MCF 10A (cell line): ENCODE results near the gene PTGER4. TPM values are rescaled to one million over a fixed set of nuclear protein-coding genes. Genes with fewer than 3 reads are reported as not detected.
A peak's percentile ranks its signal among the peaks of the same experiment; 100 is the strongest.

ENCODE experiments used
- BruUV-seq: library from RNA; stranded (reverse); fragments of 400-500 nt; replicated peaks from 2 replicates; lab custom pipeline; 2021; lab: Mats Ljungman, UMichigan
- CTCF ChIA-PET: fragments of 300-600 bp; sonication (Branson Sonifier 250); formaldehyde crosslinking; extraction: SDS; loops from one replicate; lab custom pipeline; 2021; ENCODE audit warnings: antibody characterized with exemption, inconsistent platforms; lab: Yijun Ruan, JAX
- POLR2A ChIA-PET: fragments of 300-600, 350-650 bp; sonication (Branson Sonifier 250); formaldehyde crosslinking; extraction: SDS; loops from one replicate; lab custom pipeline; 2020; ENCODE audit warnings: antibody characterized with exemption, inconsistent platforms; lab: Yijun Ruan, JAX
- DNase-seq: peaks from one replicate; pipeline ENCODE4 v3.0.0-alpha.2; 2018; ENCODE audit not compliant: unreplicated experiment
- H3K27ac Mint-ChIP-seq: one replicate; pipeline ENCODE4 v1.8.0; 2022; ENCODE audit warnings: mild to moderate bottlenecking, low read depth, mixed read lengths; ENCODE audit not compliant: unreplicated experiment
- H3K27me3 Mint-ChIP-seq: one replicate; pipeline ENCODE4 v1.8.0; 2022; ENCODE audit warnings: mixed read lengths; ENCODE audit not compliant: insufficient read depth, unreplicated experiment
- H3K36me3 Mint-ChIP-seq: one replicate; pipeline ENCODE4 v1.8.0; 2022; ENCODE audit warnings: mild to moderate bottlenecking, moderate library complexity, mixed read lengths; ENCODE audit not compliant: insufficient read depth, unreplicated experiment
- H3K4me1 Mint-ChIP-seq: one replicate; pipeline ENCODE4 v1.8.0; 2022; ENCODE audit warnings: mixed read lengths; ENCODE audit not compliant: insufficient read depth, unreplicated experiment
- H3K4me3 Mint-ChIP-seq: one replicate; pipeline ENCODE4 v1.8.0; 2022; ENCODE audit warnings: mild to moderate bottlenecking, moderate library complexity, mixed read lengths; ENCODE audit not compliant: unreplicated experiment
- H3K9me3 Mint-ChIP-seq: one replicate; pipeline ENCODE4 v1.8.0; 2022; ENCODE audit warnings: mixed read lengths; ENCODE audit not compliant: unreplicated experiment
- intact Hi-C: fragments of 100-400 bp; cut with micrococcal nuclease; formaldehyde crosslinking; loops from 2 replicates; pipeline ENCODE4 v1.14.1; 2022
- total RNA-seq: library from RNA; stranded (reverse); gene quantifications from 2 replicates; pipeline ENCODE4 v1.2.3, GENCODE V29; 2022
- TF ChIP-seq, protein P1 (sequence below): fragments of 200-600 bp; IDR thresholded peaks from one replicate; pipeline ENCODE4 v1.8.0; 2022; ENCODE audit warnings: antibody characterized with exemption, mild to moderate bottlenecking; ENCODE audit not compliant: unreplicated experiment

The PTGER4 gene
- total RNA-seq, 1 experiment from 2014 or later = 2.5 TPM

DNA sequence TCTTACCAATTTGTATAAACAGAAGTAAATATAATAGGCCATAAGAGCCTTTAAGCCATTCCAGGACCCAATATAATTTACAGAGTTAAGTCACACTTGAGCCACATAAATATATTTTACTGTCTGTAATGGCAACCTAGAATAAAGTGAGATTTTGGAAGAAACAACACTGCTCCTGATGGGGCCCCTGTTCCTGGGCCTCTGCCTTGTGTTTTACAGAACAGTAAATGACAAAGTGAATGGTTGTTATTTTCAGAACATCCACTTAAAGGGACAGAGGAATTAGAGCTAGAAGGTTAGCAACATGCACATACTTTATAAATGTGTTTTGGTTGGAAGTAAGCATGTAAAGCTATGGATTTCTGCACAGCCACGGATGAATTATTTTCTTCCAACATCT lies 3.6 kb downstream of the PTGER4 start:
- peaks cover 60% of the 10 kb centered on the region for H3K4me1 Mint-ChIP-seq
- H3K27ac Mint-ChIP-seq = peak overlapping the region; percentile 42
- no peaks in the 10 kb centered on the region for H3K27me3 Mint-ChIP-seq
- intact Hi-C loops = loop anchor here (10.0 kb wide), 1 partner anchor 459 kb away; no protein-coding TSS in a partner anchor
- CTCF ChIA-PET = interaction anchor here (4.2 to 6.4 kb wide), 2 partner anchors 735 to 968 kb away, joined by 25 to 63 read pairs; no protein-coding TSS in a partner anchor
- no TSS peak for BruUV-seq
- peaks cover 15% of the 10 kb centered on the region for H3K36me3 Mint-ChIP-seq
- no peak for DNase-seq
- POLR2A ChIA-PET = interaction anchor here (1.5 kb wide), 1 partner anchor 969 kb away, joined by 6 read pairs; no protein-coding TSS in a partner anchor
- peak overlapping the region; percentile 91 for H3K4me3 Mint-ChIP-seq
- TF ChIP-seq, protein P1, sequence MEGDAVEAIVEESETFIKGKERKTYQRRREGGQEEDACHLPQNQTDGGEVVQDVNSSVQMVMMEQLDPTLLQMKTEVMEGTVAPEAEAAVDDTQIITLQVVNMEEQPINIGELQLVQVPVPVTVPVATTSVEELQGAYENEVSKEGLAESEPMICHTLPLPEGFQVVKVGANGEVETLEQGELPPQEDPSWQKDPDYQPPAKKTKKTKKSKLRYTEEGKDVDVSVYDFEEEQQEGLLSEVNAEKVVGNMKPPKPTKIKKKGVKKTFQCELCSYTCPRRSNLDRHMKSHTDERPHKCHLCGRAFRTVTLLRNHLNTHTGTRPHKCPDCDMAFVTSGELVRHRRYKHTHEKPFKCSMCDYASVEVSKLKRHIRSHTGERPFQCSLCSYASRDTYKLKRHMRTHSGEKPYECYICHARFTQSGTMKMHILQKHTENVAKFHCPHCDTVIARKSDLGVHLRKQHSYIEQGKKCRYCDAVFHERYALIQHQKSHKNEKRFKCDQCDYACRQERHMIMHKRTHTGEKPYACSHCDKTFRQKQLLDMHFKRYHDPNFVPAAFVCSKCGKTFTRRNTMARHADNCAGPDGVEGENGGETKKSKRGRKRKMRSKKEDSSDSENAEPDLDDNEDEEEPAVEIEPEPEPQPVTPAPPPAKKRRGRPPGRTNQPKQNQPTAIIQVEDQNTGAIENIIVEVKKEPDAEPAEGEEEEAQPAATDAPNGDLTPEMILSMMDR = no peak
- H3K9me3 Mint-ChIP-seq = no peaks in the 10 kb centered on the region

DNA sequence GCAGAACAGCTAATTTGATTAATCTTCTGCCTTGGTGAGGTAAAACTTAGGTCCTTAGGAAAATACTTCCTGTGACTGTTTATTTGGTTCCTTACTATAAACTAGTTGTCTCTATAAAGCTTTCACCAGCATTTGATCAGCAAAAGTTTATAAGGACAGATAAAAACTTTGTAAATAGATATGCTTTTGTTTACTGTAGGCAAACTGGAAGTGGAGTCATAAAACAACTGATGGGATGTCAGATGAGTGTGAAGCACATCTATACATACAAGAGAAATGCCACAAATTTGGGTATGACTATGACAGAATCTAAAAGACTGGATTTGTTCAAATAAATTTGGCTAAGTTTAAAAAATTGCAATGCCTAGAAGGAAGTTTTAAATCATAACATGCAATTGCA lies 5.5 kb downstream of the PTGER4 start:
- H3K4me1 Mint-ChIP-seq = peaks cover 64% of the 10 kb centered on the region
- no peak for DNase-seq
- H3K27ac Mint-ChIP-seq = no peak overlapping the region
- no TSS peak for BruUV-seq
- no peaks in the 10 kb centered on the region for H3K27me3 Mint-ChIP-seq
- TF ChIP-seq, protein P1 = no peak
- CTCF ChIA-PET = interaction anchor here (0.5 to 6.4 kb wide), 10 partner anchors 9 to 1086 kb away, joined by 3 to 63 read pairs (median 4); no protein-coding TSS in a partner anchor
- no peak overlapping the region for H3K4me3 Mint-ChIP-seq
- POLR2A ChIA-PET = interaction anchor here (1.3 kb wide), 1 partner anchor 733 kb away, joined by 3 read pairs; no protein-coding TSS in a partner anchor
- peaks cover 15% of the 10 kb centered on the region for H3K36me3 Mint-ChIP-seq
- H3K9me3 Mint-ChIP-seq = no peaks in the 10 kb centered on the region
- intact Hi-C loops = loop anchor here (5.0 to 10.0 kb wide), 4 partner anchors 460 to 1083 kb away; no protein-coding TSS in a partner anchor

DNA sequence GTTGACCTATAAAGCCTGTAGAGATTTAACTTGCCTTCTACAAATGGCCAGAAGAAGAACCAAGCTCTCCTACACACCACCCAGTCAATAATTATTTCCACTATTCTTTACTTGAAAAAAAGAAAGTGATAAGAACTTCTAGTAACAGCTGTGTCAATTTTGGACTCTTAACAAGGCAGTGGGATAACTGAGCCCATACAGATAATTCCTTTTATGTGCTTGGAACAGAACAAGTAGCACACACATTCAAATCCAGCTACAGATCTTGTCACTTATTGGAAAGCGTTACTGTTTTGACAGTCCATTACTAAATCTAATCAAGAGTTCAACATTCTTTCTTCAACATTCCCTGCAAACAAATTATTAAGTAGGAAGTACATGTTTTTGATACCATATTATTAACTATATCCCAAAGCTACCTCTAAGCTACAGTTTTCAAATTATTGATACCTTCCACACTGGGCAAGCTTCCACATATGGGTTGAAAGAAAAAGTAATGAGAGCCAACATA lies 6.3 kb downstream of the PTGER4 start:
- intact Hi-C loops = loop anchor here (5.0 to 10.0 kb wide), 4 partner anchors 461 to 1084 kb away; no protein-coding TSS in a partner anchor
- peaks cover 58% of the 10 kb centered on the region for H3K4me1 Mint-ChIP-seq
- TF ChIP-seq, protein P1 = no peak
- CTCF ChIA-PET = interaction anchor here (0.6 to 6.4 kb wide), 11 partner anchors 49 to 1097 kb away, joined by 3 to 63 read pairs (median 4); no protein-coding TSS in a partner anchor
- H3K27me3 Mint-ChIP-seq = no peaks in the 10 kb centered on the region
- peaks cover 14% of the 10 kb centered on the region for H3K36me3 Mint-ChIP-seq
- no peak for DNase-seq
- no peak overlapping the region for H3K4me3 Mint-ChIP-seq
- no peaks in the 10 kb centered on the region for H3K9me3 Mint-ChIP-seq
- H3K27ac Mint-ChIP-seq = no peak overlapping the region
- POLR2A ChIA-PET = interaction anchor here (0.8 to 1.3 kb wide), 2 partner anchors 734 to 972 kb away, joined by 3 read pairs; no protein-coding TSS in a partner anchor
- no TSS peak for BruUV-seq

DNA sequence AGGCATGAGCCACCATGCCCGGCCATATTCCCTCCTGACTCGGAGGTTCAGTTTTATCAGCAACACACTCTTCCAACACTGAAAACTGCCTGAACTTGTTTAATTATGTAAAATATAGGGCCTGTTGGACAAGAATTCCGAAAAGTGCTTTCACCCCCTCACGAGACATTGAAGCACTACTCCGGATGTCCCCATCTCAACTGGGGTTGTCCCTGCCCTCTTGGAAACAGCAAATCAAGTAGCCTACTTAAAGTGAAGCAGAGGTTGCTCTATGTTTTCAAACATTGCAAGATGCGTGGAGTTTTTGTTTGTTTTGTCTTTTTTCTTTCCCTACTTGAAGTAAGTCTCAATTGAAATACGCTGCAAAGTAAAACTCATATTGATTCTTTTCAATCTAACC lies 7.6 kb downstream of the PTGER4 start:
- no peak overlapping the region for H3K4me3 Mint-ChIP-seq
- no TSS peak for BruUV-seq
- TF ChIP-seq, protein P1 = no peak
- no peaks in the 10 kb centered on the region for H3K9me3 Mint-ChIP-seq
- no peak overlapping the region for H3K27ac Mint-ChIP-seq
- DNase-seq = no peak
- H3K4me1 Mint-ChIP-seq = peaks cover 52% of the 10 kb centered on the region
- CTCF ChIA-PET = interaction anchor here (0.7 to 6.4 kb wide), 4 partner anchors 739 to 1144 kb away, joined by 3 to 63 read pairs (median 20); no protein-coding TSS in a partner anchor
- intact Hi-C loops = loop anchor here (5.0 to 10.0 kb wide), 4 partner anchors 463 to 1085 kb away; no protein-coding TSS in a partner anchor
- peaks cover 9% of the 10 kb centered on the region for H3K36me3 Mint-ChIP-seq
- POLR2A ChIA-PET = no interaction called here
- no peaks in the 10 kb centered on the region for H3K27me3 Mint-ChIP-seq
